Glomerular endothelial cell (primary cell): Measurements from ENCODE around the gene GAREM1. TPM values are rescaled to one million over a fixed set of nuclear protein-coding genes. Genes with fewer than 3 reads are reported as not detected.

Experiments used
- DNase-seq: peaks from one replicate; pipeline ENCODE4 v3.0.0-alpha.2; 2011; ENCODE audit warnings: low read depth, low spot score; ENCODE audit errors: extremely low read depth
- total RNA-seq: library from RNA; depleted of rRNA; stranded (reverse); fragments of >200 nt; gene quantifications from 2 replicates; pipeline ENCODE4 v1.2.3, GENCODE V29; 2015

The GAREM1 gene
- total RNA-seq, 1 donor from 2014 or later: 0.82 TPM

GRCh38 chr18:32335228-32335627, 135.5 kb downstream of the GAREM1 start:
- DNase-seq: no peak

GRCh38 chr18:32333781-32334180, 136.9 kb downstream of the GAREM1 start:
- DNase-seq: no peak

- DNase-seq: no peak
These were observed 138.0 kb downstream of the GAREM1 start for GRCh38 chr18:32332708-32333107.

GRCh38 chr18:32328974-32329373, 141.7 kb downstream of the GAREM1 start:
- DNase-seq: no peak

GRCh38 chr18:32328379-32328778, 142.3 kb downstream of the GAREM1 start:
- DNase-seq: no peak

- DNase-seq: no peak
These were observed 144.0 kb downstream of the GAREM1 start for GRCh38 chr18:32326450-32327308.

GRCh38 chr18:32324181-32324580, 146.5 kb downstream of the GAREM1 start:
- DNase-seq: no peak

- no peak for DNase-seq
These were observed 148.9 kb downstream of the GAREM1 start for GRCh38 chr18:32321826-32322225.

- no peak for DNase-seq
These were observed 151.6 kb downstream of the GAREM1 start for GRCh38 chr18:32319084-32319483.

GRCh38 chr18:32318581-32318980, 152.1 kb downstream of the GAREM1 start:
- DNase-seq: no peak

GRCh38 chr18:32317651-32318050, 153.0 kb downstream of the GAREM1 start:
- no peak for DNase-seq

- DNase-seq: no peak
These were observed 154.8 kb downstream of the GAREM1 start for GRCh38 chr18:32315881-32316280.

- no peak for DNase-seq
These were observed 159.9 kb downstream of the GAREM1 start for GRCh38 chr18:32310774-32311173.

- DNase-seq: no peak
These were observed 160.6 kb downstream of the GAREM1 start for GRCh38 chr18:32310101-32310500.

- DNase-seq: no peak
These were observed 162.1 kb downstream of the GAREM1 start for GRCh38 chr18:32308493-32309120.

- no peak for DNase-seq
These were observed 167.3 kb downstream of the GAREM1 start for GRCh38 chr18:32303400-32303799.

GRCh38 chr18:32302806-32303205, 167.9 kb downstream of the GAREM1 start:
- DNase-seq: no peak

- DNase-seq: no peak
These were observed 168.5 kb downstream of the GAREM1 start for GRCh38 chr18:32301976-32302743.

- no peak for DNase-seq
These were observed 169.3 kb downstream of the GAREM1 start for GRCh38 chr18:32301361-32301760.

GRCh38 chr18:32300914-32301313, 169.8 kb downstream of the GAREM1 start:
- no peak for DNase-seq

GRCh38 chr18:32299484-32299883, 171.2 kb downstream of the GAREM1 start:
- DNase-seq: no peak
